ENCODE measurements around the gene TMEM30A.

The TMEM30A gene

GRCh38 chr6:75296811-75297779, 12.5 kb upstream of the TMEM30A start:
- no peaks in the 10 kb centered on the region for H3K4me1 ChIP-seq (ENCODE audit: control insufficient read depth in 2 of 2, insufficient read depth in 2 of 2, low read length in 2 of 2)
- no peaks in the 10 kb centered on the region for H3K9me3 ChIP-seq (ENCODE audit: control insufficient read depth in 2 of 2, low read length in 2 of 2)
- H3K4me3 ChIP-seq (ENCODE audit: low read length in 2 of 2): no peak overlapping the region
- H3K27ac ChIP-seq (ENCODE audit: low read depth in 2 of 2, low read length in 2 of 2): no peak overlapping the region
- H3K27me3 ChIP-seq (ENCODE audit: control insufficient read depth in 2 of 2, insufficient read depth in 2 of 2, low read length in 2 of 2): no peaks in the 10 kb centered on the region
- H3K36me3 ChIP-seq (ENCODE audit: control insufficient read depth in 2 of 2, insufficient read depth in 2 of 2, low read length in 2 of 2): no peaks in the 10 kb centered on the region
- no peak overlapping the region for H3K9ac ChIP-seq (ENCODE audit: low read depth in 1 of 2, low read length in 2 of 2)

GRCh38 chr6:75292555-75292954, 8.0 kb upstream of the TMEM30A start:
- Histone ChIP-seq H3K27ac (ENCODE audit: low read depth in 2 of 2, low read length in 2 of 2) (no peak overlapping the region), H3K4me1 (ENCODE audit: control insufficient read depth in 2 of 2, insufficient read depth in 2 of 2, low read length in 2 of 2) (no peaks in the 10 kb centered on the region), H3K9ac (ENCODE audit: low read depth in 1 of 2, low read length in 2 of 2) (no peak overlapping the region), H3K27me3 (ENCODE audit: control insufficient read depth in 2 of 2, insufficient read depth in 2 of 2, low read length in 2 of 2) (no peaks in the 10 kb centered on the region), H3K9me3 (ENCODE audit: control insufficient read depth in 2 of 2, low read length in 2 of 2) (no peaks in the 10 kb centered on the region), H3K4me3 (ENCODE audit: low read length in 2 of 2) (no peak overlapping the region), H3K36me3 (ENCODE audit: control insufficient read depth in 2 of 2, insufficient read depth in 2 of 2, low read length in 2 of 2) (no peaks in the 10 kb centered on the region)

- no peak overlapping the region for H3K4me3 ChIP-seq (ENCODE audit: low read length in 2 of 2)
- no peak overlapping the region for H3K27ac ChIP-seq (ENCODE audit: low read depth in 2 of 2, low read length in 2 of 2)
Measured at GRCh38 chr6:75291744-75292143, 7.2 kb upstream of the TMEM30A start.

GRCh38 chr6:75291331-75291730, 6.7 kb upstream of the TMEM30A start:
- H3K27me3 ChIP-seq (ENCODE audit: control insufficient read depth in 2 of 2, insufficient read depth in 2 of 2, low read length in 2 of 2): no peaks in the 10 kb centered on the region
- H3K27ac ChIP-seq (ENCODE audit: low read depth in 2 of 2, low read length in 2 of 2): no peak overlapping the region
- H3K9ac ChIP-seq (ENCODE audit: low read depth in 1 of 2, low read length in 2 of 2): no peak overlapping the region
- no peaks in the 10 kb centered on the region for H3K36me3 ChIP-seq (ENCODE audit: control insufficient read depth in 2 of 2, insufficient read depth in 2 of 2, low read length in 2 of 2)
- no peaks in the 10 kb centered on the region for H3K4me1 ChIP-seq (ENCODE audit: control insufficient read depth in 2 of 2, insufficient read depth in 2 of 2, low read length in 2 of 2)
- no peaks in the 10 kb centered on the region for H3K9me3 ChIP-seq (ENCODE audit: control insufficient read depth in 2 of 2, low read length in 2 of 2)
- no peak overlapping the region for H3K4me3 ChIP-seq (ENCODE audit: low read length in 2 of 2)

More at GRCh38 chr6:75291744-75292143, 7.2 kb upstream of the TMEM30A start:
- Histone ChIP-seq H3K9ac (ENCODE audit: low read depth in 1 of 2, low read length in 2 of 2) (no peak overlapping the region), H3K9me3 (ENCODE audit: control insufficient read depth in 2 of 2, low read length in 2 of 2) (no peaks in the 10 kb centered on the region), H3K36me3 (ENCODE audit: control insufficient read depth in 2 of 2, insufficient read depth in 2 of 2, low read length in 2 of 2) (no peaks in the 10 kb centered on the region), H3K27me3 (ENCODE audit: control insufficient read depth in 2 of 2, insufficient read depth in 2 of 2, low read length in 2 of 2) (no peaks in the 10 kb centered on the region), H3K4me1 (ENCODE audit: control insufficient read depth in 2 of 2, insufficient read depth in 2 of 2, low read length in 2 of 2) (no peaks in the 10 kb centered on the region)

GRCh38 chr6:75290136-75290945, 5.7 kb upstream of the TMEM30A start:
- H3K9ac ChIP-seq (ENCODE audit: low read depth in 1 of 2, low read length in 2 of 2): no peak overlapping the region
- H3K27me3 ChIP-seq (ENCODE audit: control insufficient read depth in 2 of 2, insufficient read depth in 2 of 2, low read length in 2 of 2): no peaks in the 10 kb centered on the region
- H3K27ac ChIP-seq (ENCODE audit: low read depth in 2 of 2, low read length in 2 of 2): no peak overlapping the region
- no peak overlapping the region for H3K4me3 ChIP-seq (ENCODE audit: low read length in 2 of 2)
- H3K9me3 ChIP-seq (ENCODE audit: control insufficient read depth in 2 of 2, low read length in 2 of 2): no peaks in the 10 kb centered on the region
- no peaks in the 10 kb centered on the region for H3K36me3 ChIP-seq (ENCODE audit: control insufficient read depth in 2 of 2, insufficient read depth in 2 of 2, low read length in 2 of 2)
- peaks cover 0 to 4% of the 10 kb centered on the region in 2 donors for H3K4me1 ChIP-seq (ENCODE audit: control insufficient read depth in 2 of 2, insufficient read depth in 2 of 2, low read length in 2 of 2)

- H3K27ac ChIP-seq (ENCODE audit: low read depth in 2 of 2, low read length in 2 of 2): no peak overlapping the region
- H3K27me3 ChIP-seq (ENCODE audit: control insufficient read depth in 2 of 2, insufficient read depth in 2 of 2, low read length in 2 of 2): no peaks in the 10 kb centered on the region
- peaks cover 0 to 6% of the 10 kb centered on the region in 2 donors for H3K4me1 ChIP-seq (ENCODE audit: control insufficient read depth in 2 of 2, insufficient read depth in 2 of 2, low read length in 2 of 2)
- no peaks in the 10 kb centered on the region for H3K36me3 ChIP-seq (ENCODE audit: control insufficient read depth in 2 of 2, insufficient read depth in 2 of 2, low read length in 2 of 2)
- H3K4me3 ChIP-seq (ENCODE audit: low read length in 2 of 2): no peak overlapping the region
- H3K9ac ChIP-seq (ENCODE audit: low read depth in 1 of 2, low read length in 2 of 2): no peak overlapping the region
- H3K9me3 ChIP-seq (ENCODE audit: control insufficient read depth in 2 of 2, low read length in 2 of 2): no peaks in the 10 kb centered on the region
Measured at GRCh38 chr6:75288023-75288422, 3.4 kb upstream of the TMEM30A start.

GRCh38 chr6:75287424-75287823, 2.8 kb upstream of the TMEM30A start:
- Histone ChIP-seq H3K9ac (ENCODE audit: low read depth in 1 of 2, low read length in 2 of 2) (no peak overlapping the region), H3K4me3 (ENCODE audit: low read length in 2 of 2) (no peak overlapping the region), H3K27ac (ENCODE audit: low read depth in 2 of 2, low read length in 2 of 2) (no peak overlapping the region), H3K36me3 (ENCODE audit: control insufficient read depth in 2 of 2, insufficient read depth in 2 of 2, low read length in 2 of 2) (no peaks in the 10 kb centered on the region), H3K4me1 (ENCODE audit: control insufficient read depth in 2 of 2, insufficient read depth in 2 of 2, low read length in 2 of 2) (peaks cover 0 to 6% of the 10 kb centered on the region in 2 donors), H3K27me3 (ENCODE audit: control insufficient read depth in 2 of 2, insufficient read depth in 2 of 2, low read length in 2 of 2) (no peaks in the 10 kb centered on the region), H3K9me3 (ENCODE audit: control insufficient read depth in 2 of 2, low read length in 2 of 2) (no peaks in the 10 kb centered on the region)

GRCh38 chr6:75286955-75287354, 2.4 kb upstream of the TMEM30A start:
- Histone ChIP-seq H3K27ac (ENCODE audit: low read depth in 2 of 2, low read length in 2 of 2) (no peak overlapping the region), H3K27me3 (ENCODE audit: control insufficient read depth in 2 of 2, insufficient read depth in 2 of 2, low read length in 2 of 2) (no peaks in the 10 kb centered on the region), H3K9ac (ENCODE audit: low read depth in 1 of 2, low read length in 2 of 2) (no peak overlapping the region), H3K4me3 (ENCODE audit: low read length in 2 of 2) (no peak overlapping the region), H3K36me3 (ENCODE audit: control insufficient read depth in 2 of 2, insufficient read depth in 2 of 2, low read length in 2 of 2) (no peaks in the 10 kb centered on the region), H3K9me3 (ENCODE audit: control insufficient read depth in 2 of 2, low read length in 2 of 2) (no peaks in the 10 kb centered on the region), H3K4me1 (ENCODE audit: control insufficient read depth in 2 of 2, insufficient read depth in 2 of 2, low read length in 2 of 2) (peaks cover 2 to 6% of the 10 kb centered on the region in 2 donors)

- Histone ChIP-seq H3K4me3 (ENCODE audit: low read length in 2 of 2) (peak overlapping the region; percentile 88 to 99), H3K4me1 (ENCODE audit: control insufficient read depth in 2 of 2, insufficient read depth in 2 of 2, low read length in 2 of 2) (peaks cover 3 to 6% of the 10 kb centered on the region in 2 donors), H3K9ac (ENCODE audit: low read depth in 1 of 2, low read length in 2 of 2) (peak overlapping the region; percentile 80 to 88), H3K9me3 (ENCODE audit: control insufficient read depth in 2 of 2, low read length in 2 of 2) (no peaks in the 10 kb centered on the region), H3K27me3 (ENCODE audit: control insufficient read depth in 2 of 2, insufficient read depth in 2 of 2, low read length in 2 of 2) (no peaks in the 10 kb centered on the region), H3K36me3 (ENCODE audit: control insufficient read depth in 2 of 2, insufficient read depth in 2 of 2, low read length in 2 of 2) (no peaks in the 10 kb centered on the region), H3K27ac (ENCODE audit: low read depth in 2 of 2, low read length in 2 of 2) (peak overlapping the region; percentile 83 to 87)
Measured at GRCh38 chr6:75285283-75285639, 669 bp upstream of the TMEM30A start.
